Measurements from ENCODE around the gene RNF166. TPM values are rescaled to one million over a fixed set of nuclear protein-coding genes. Genes with fewer than 3 reads are reported as not detected.

The RNF166 gene
- total and polyA plus RNA-seq, 2 of the 13 experiments (the other 11 are each of a cell fraction or from before 2014, with no cell fraction given): 21.4 to 23.0 TPM

DNA sequence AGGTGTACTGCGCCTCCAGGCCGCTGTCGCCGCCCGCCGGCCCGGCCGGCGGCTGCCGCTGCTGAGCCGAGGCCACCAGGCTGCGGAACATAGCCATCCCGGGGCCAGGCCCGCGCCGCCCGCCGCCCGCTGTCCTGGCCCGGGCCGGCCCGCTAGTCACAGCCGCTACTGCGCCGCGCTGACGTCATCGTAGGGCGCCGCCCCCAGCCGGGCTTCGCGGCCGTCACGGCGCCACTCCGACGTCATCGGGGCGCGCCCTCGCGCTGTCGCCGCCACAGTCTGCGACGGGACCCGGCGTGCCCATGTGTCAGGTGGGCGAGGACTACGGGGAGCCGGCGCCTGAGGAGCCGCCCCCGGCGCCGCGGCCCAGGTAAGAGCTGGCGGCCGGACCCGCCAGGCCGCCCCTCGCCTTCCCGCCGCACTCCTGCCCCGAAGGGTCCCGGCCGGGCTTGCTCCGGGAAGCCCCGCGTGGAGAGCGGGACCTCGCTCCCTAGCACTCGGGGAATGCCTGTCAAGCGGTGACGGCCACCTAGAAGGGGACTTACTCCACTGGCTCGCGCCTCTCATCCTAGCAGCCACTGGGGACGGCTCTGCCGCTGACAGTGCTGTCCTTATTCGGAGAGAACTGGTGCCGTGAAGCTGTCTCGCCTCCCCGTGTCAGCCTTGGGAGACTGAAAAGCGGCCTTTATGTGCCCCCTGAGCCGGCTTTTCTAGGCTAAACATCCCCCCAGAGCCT, at the start of gene RNF166, which contains the start of gene CTU2 (continued):
- TF ChIP-seq, protein P1, sequence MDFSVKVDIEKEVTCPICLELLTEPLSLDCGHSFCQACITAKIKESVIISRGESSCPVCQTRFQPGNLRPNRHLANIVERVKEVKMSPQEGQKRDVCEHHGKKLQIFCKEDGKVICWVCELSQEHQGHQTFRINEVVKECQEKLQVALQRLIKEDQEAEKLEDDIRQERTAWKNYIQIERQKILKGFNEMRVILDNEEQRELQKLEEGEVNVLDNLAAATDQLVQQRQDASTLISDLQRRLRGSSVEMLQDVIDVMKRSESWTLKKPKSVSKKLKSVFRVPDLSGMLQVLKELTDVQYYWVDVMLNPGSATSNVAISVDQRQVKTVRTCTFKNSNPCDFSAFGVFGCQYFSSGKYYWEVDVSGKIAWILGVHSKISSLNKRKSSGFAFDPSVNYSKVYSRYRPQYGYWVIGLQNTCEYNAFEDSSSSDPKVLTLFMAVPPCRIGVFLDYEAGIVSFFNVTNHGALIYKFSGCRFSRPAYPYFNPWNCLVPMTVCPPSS (IDR thresholded peaks at IDR 0.05): no peak
- TF ChIP-seq PHF8 (CRISPR knock-in tag; IDR thresholded peaks at IDR 0.05) (peak; percentile 73), ZNF619 (CRISPR knock-in tag; IDR thresholded peaks at IDR 0.05) (no peak), FOXK2 (IDR thresholded peaks at IDR 0.05) (no peak), ZNF3 (CRISPR knock-in tag; IDR thresholded peaks at IDR 0.05) (no peak), NONO (IDR thresholded peaks at IDR 0.05) (no peak), NONO (CRISPR knock-in tag; conservative IDR thresholded peaks at IDR 0.05) (peak; percentile 84), ZFY (CRISPR knock-in tag; IDR thresholded peaks at IDR 0.05) (peak; percentile 94), ZNF749 (CRISPR knock-in tag; IDR thresholded peaks at IDR 0.05; ENCODE audit: borderline replicate concordance) (0 out of 2 replicates have a peak, but pooled peaks have one; percentile 59), MAFG (CRISPR knock-in tag; IDR thresholded peaks at IDR 0.05) (no peak), KMT2A (CRISPR knock-in tag; IDR thresholded peaks at IDR 0.05) (peak; percentile 80; the same call in 1 of the 2 replicates), ZNF121 (CRISPR knock-in tag; IDR thresholded peaks at IDR 0.05) (no peak), ZNF883 (CRISPR knock-in tag; IDR thresholded peaks at IDR 0.05; ENCODE audit: not compliant biosample characterization) (peak; percentile 93), RNF2 (conservative IDR thresholded peaks at IDR 0.05; ENCODE audit: low read depth) (0 out of 2 replicates have a peak, but pooled peaks have one; percentile 76), ZNF720 (CRISPR knock-in tag; IDR thresholded peaks at IDR 0.05) (no peak)
- TF ChIP-seq, protein P2, sequence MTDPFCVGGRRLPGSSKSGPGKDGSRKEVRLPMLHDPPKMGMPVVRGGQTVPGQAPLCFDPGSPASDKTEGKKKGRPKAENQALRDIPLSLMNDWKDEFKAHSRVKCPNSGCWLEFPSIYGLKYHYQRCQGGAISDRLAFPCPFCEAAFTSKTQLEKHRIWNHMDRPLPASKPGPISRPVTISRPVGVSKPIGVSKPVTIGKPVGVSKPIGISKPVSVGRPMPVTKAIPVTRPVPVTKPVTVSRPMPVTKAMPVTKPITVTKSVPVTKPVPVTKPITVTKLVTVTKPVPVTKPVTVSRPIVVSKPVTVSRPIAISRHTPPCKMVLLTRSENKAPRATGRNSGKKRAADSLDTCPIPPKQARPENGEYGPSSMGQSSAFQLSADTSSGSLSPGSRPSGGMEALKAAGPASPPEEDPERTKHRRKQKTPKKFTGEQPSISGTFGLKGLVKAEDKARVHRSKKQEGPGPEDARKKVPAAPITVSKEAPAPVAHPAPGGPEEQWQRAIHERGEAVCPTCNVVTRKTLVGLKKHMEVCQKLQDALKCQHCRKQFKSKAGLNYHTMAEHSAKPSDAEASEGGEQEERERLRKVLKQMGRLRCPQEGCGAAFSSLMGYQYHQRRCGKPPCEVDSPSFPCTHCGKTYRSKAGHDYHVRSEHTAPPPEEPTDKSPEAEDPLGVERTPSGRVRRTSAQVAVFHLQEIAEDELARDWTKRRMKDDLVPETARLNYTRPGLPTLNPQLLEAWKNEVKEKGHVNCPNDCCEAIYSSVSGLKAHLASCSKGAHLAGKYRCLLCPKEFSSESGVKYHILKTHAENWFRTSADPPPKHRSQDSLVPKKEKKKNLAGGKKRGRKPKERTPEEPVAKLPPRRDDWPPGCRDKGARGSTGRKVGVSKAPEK (CRISPR knock-in tag; IDR thresholded peaks at IDR 0.05; ENCODE audit: borderline replicate concordance): no peak
- TF ChIP-seq, protein P3, sequence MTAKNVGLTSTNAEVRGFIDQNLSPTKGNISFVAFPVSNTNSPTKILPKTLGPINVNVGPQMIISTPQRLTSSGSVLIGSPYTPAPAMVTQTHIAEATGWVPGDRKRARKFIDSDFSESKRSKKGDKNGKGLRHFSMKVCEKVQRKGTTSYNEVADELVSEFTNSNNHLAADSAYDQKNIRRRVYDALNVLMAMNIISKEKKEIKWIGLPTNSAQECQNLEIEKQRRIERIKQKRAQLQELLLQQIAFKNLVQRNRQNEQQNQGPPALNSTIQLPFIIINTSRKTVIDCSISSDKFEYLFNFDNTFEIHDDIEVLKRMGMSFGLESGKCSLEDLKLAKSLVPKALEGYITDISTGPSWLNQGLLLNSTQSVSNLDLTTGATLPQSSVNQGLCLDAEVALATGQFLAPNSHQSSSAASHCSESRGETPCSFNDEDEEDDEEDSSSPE (CRISPR knock-in tag; IDR thresholded peaks at IDR 0.05): peak; percentile 87
- TF ChIP-seq, protein P4, sequence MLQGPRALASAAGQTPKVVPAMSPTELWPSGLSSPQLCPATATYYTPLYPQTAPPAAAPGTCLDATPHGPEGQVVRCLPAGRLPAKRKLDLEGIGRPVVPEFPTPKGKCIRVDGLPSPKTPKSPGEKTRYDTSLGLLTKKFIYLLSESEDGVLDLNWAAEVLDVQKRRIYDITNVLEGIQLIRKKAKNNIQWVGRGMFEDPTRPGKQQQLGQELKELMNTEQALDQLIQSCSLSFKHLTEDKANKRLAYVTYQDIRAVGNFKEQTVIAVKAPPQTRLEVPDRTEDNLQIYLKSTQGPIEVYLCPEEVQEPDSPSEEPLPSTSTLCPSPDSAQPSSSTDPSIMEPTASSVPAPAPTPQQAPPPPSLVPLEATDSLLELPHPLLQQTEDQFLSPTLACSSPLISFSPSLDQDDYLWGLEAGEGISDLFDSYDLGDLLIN (CRISPR knock-in tag; IDR thresholded peaks at IDR 0.05; ENCODE audit: borderline replicate concordance): no peak
- TF ChIP-seq, protein P5, sequence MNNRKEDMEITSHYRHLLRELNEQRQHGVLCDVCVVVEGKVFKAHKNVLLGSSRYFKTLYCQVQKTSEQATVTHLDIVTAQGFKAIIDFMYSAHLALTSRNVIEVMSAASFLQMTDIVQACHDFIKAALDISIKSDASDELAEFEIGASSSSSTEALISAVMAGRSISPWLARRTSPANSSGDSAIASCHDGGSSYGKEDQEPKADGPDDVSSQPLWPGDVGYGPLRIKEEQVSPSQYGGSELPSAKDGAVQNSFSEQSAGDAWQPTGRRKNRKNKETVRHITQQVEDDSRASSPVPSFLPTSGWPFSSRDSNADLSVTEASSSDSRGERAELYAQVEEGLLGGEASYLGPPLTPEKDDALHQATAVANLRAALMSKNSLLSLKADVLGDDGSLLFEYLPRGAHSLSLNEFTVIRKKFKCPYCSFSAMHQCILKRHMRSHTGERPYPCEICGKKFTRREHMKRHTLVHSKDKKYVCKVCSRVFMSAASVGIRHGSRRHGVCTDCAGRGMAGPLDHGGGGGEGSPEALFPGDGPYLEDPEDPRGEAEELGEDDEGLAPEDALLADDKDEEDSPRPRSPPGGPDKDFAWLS (CRISPR knock-in tag; IDR thresholded peaks at IDR 0.05; ENCODE audit: borderline replicate concordance): no peak
